ENCODE results near the gene NPAT. TPM values are rescaled to one million over a fixed set of nuclear protein-coding genes. Genes with fewer than 3 reads are reported as not detected.

The NPAT gene
- total and polyA plus RNA-seq, 10 of the 15 experiments (the other 5 are each of a cell fraction or from before 2014, with no cell fraction given): 7.5 to 32.8 (median 20.1) TPM

GRCh38 chr11:108213784-108214183, 8.7 kb downstream of the NPAT start (continued):
- TF ChIP-seq NR2F1 (conservative IDR thresholded peaks at IDR 0.05): no peak
- no peak for TF ChIP-seq PML (IDR thresholded peaks at IDR 0.05; ENCODE audit: low read length)

GRCh38 chr11:108210441-108210840, 12.0 kb downstream of the NPAT start:
- Histone ChIP-seq H3K4me3 (no peak overlapping the region), H3K4me2 (ENCODE audit: control insufficient read depth, insufficient read depth) (no peak overlapping the region), H3K36me3 (ENCODE audit: control insufficient read depth in 2 of 2, insufficient read depth in 2 of 2, low read length in 1 of 2) (peaks cover 25 to 51% of the 10 kb centered on the region in 2 experiments), H2AFZ (ENCODE audit: control insufficient read depth, low read depth, low read length) (no peak overlapping the region), H3K27me3 (replicated peaks in 1 of 2; ENCODE audit: control insufficient read depth in 2 of 2, insufficient read depth in 2 of 2, low read length in 1 of 2) (no peaks in the 10 kb centered on the region), H4K20me1 (ENCODE audit: control insufficient read depth, insufficient read depth) (no peaks in the 10 kb centered on the region), H3K9ac (ENCODE audit: control insufficient read depth, insufficient read depth, low read length) (no peak overlapping the region), H3K4me1 (ENCODE audit: control insufficient read depth, insufficient read depth, low read length) (no peaks in the 10 kb centered on the region), H3K27ac (ENCODE audit: control insufficient read depth, insufficient read depth) (no peak overlapping the region), H3K79me2 (ENCODE audit: control insufficient read depth, insufficient read depth, low read length) (peaks cover 57% of the 10 kb centered on the region), H3K9me3 (replicated peaks; ENCODE audit: control insufficient read depth, insufficient read depth, low read length) (peaks cover 30% of the 10 kb centered on the region)
- ChIA-PET SMC1A (ENCODE audit: uncharacterized antibody, unreplicated experiment) (no interaction called here), POLR2A (interaction anchor here (0.7 to 1.0 kb wide), 3 partner anchors 8 to 161 kb away, joined by 4 to 9 read pairs (median 5); no protein-coding TSS in a partner anchor), CTCF (no interaction called here), RAD21 (ENCODE audit: unreplicated experiment) (no interaction called here)
- TF ChIP-seq SIN3A (IDR thresholded peaks at IDR 0.05; ENCODE audit: low read depth, low read length) (no peak), EED (IDR thresholded peaks at IDR 0.05; ENCODE audit: low read depth) (no peak), MAX (IDR thresholded peaks at IDR 0.05; ENCODE audit: low read depth, low read length) (no peak), ZBTB40 (IDR thresholded peaks at IDR 0.05; ENCODE audit: borderline replicate concordance) (no peak)
- DNase-seq (ENCODE audit: low read depth, low spot score): no peak
- no peak for ATAC-seq
- BruUV-seq (replicated peaks): no TSS peak
- no peak for FAIRE-seq
- in situ Hi-C loops (cut with MboI): no loop called here
- intact Hi-C loops (cut with micrococcal nuclease; ENCODE audit: unreplicated experiment): no loop called here
- WGBS (ENCODE audit: insufficient coverage, insufficient replicate concordance, low lambda C conversion rate, missing lambda C conversion rate): 4% methylated on average over 1 of the region's 1 CpG
